C4-2B (cell line): ENCODE measurements around the gene ALDH1A2.

Experiments used
- CTCF ChIP-seq: fragments of 450-650 bp; conservative IDR thresholded peaks from 2 replicates; pipeline ENCODE4 v1.5.1; 2017; ENCODE audit warnings: mild to moderate bottlenecking
- ZFX ChIP-seq: fragments of 450-650 bp; IDR thresholded peaks from 2 replicates; pipeline ENCODE4 v1.6.1; 2017

GRCh38 chr15:58083526-58083925, 18.0 kb upstream of the ALDH1A2 start:
- TF ChIP-seq CTCF (no peak), ZFX (no peak)
